OCI-LY3 (cell line): ENCODE measurements around the gene PATE2.

ENCODE experiments used
- H2AFZ ChIP-seq: fragments of 200-600, 300-600 bp; shearing (Covaris generic); 2 replicates; pipeline ENCODE4 v1.6.0; 2014; ENCODE audit warnings: antibody characterized with exemption, low read depth, low read length
- H3K27ac ChIP-seq: fragments of 200-600, 300-600 bp; sonication (generic); 2 replicates; pipeline ENCODE4 v1.5.1; 2014; ENCODE audit warnings: mild to moderate bottlenecking, low read length, moderate library complexity, mixed read lengths
- H3K27me3 ChIP-seq: fragments of 200-600, 300-600 bp; sonication (generic); 2 replicates; pipeline ENCODE4 v1.6.1; 2014; ENCODE audit warnings: low read depth, low read length, mixed read lengths
- H3K36me3 ChIP-seq: fragments of 200-600, 300-600 bp; sonication (generic); replicated peaks from 2 replicates; pipeline ENCODE3; 2014; ENCODE audit warnings: low read depth, low read length, mixed read lengths
- H3K4me1 ChIP-seq: fragments of 300-600, 200-600 bp; sonication (generic); 2 replicates; pipeline ENCODE4 v1.6.1; 2014; ENCODE audit warnings: low read length, mixed read lengths
- H3K4me2 ChIP-seq: fragments of 200-600, 300-600 bp; sonication (generic); 2 replicates; pipeline ENCODE4 v1.6.1; 2014; ENCODE audit warnings: low read length, mixed read lengths
- H3K4me3 ChIP-seq: fragments of 300-600, 200-600 bp; sonication (generic); 2 replicates; pipeline ENCODE4 v1.5.1; 2014; ENCODE audit warnings: antibody characterized with exemption, mild to moderate bottlenecking, low read length, moderate library complexity
- H3K79me2 ChIP-seq: fragments of 300-600, 200-600 bp; shearing (Covaris generic); 2 replicates; pipeline ENCODE4 v1.6.1; 2014; ENCODE audit warnings: mild to moderate bottlenecking, low read length, mixed read lengths
- H3K9ac ChIP-seq: fragments of 300-600, 200-600 bp; shearing (Covaris generic); 2 replicates; pipeline ENCODE4 v1.6.0; 2014; ENCODE audit warnings: mild to moderate bottlenecking, low read length, moderate library complexity
- H3K9me3 ChIP-seq: fragments of 200-600, 300-600 bp; shearing (Covaris generic); 2 replicates; pipeline ENCODE4 v1.6.1; 2014; ENCODE audit warnings: low read length, mixed read lengths; ENCODE audit not compliant: insufficient read depth
- H4K20me1 ChIP-seq: fragments of 200-600, 300-600 bp; sonication (generic); 2 replicates; pipeline ENCODE4 v1.6.1; 2016; ENCODE audit warnings: low read length, mixed read lengths; ENCODE audit not compliant: insufficient read depth
- EZH2phosphoT487 ChIP-seq: fragments of 200-600 bp; shearing (Covaris generic); IDR thresholded peaks from 2 replicates; pipeline ENCODE4 v1.6.1; 2018; ENCODE audit warnings: antibody characterized with exemption, mixed run types, low read depth
- TF ChIP-seq, protein P1 (sequence below): fragments of 200-600, 300-600 bp; sonication (generic); IDR thresholded peaks from 2 replicates; pipeline ENCODE4 v1.5.1; 2014; ENCODE audit warnings: antibody characterized with exemption, low read length, low read depth

PATE2 gene

DNA sequence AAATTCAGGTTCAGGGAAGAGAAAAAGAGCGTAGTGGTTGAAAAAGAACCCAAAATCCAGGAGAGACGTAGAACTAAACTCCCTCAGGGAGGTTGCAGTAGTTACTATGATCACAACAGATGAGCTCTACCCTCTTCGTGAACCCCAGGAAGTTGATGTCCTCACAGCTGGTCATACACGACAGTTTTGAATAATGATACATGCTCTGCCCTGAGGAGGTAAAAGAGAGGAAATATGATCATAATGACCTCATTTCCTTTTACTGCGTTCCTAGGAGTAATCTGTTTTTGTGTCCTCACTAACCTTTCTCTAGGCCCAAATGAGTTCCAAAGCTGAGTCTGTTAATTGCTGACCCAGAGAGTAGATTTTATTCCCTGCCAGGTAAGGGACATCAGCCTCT lies 1.3 kb downstream of the PATE2 start:
- Histone ChIP-seq H3K4me2 (no peak overlapping the region), H3K4me1 (no peaks in the 10 kb centered on the region), H3K27ac (no peak overlapping the region), H3K9me3 (no peaks in the 10 kb centered on the region), H3K79me2 (no peaks in the 10 kb centered on the region), H3K36me3 (no peaks in the 10 kb centered on the region), H4K20me1 (no peaks in the 10 kb centered on the region), H2AFZ (no peak overlapping the region), H3K9ac (no peak overlapping the region), H3K27me3 (no peaks in the 10 kb centered on the region), H3K4me3 (no peak overlapping the region)
- TF ChIP-seq, protein P1, sequence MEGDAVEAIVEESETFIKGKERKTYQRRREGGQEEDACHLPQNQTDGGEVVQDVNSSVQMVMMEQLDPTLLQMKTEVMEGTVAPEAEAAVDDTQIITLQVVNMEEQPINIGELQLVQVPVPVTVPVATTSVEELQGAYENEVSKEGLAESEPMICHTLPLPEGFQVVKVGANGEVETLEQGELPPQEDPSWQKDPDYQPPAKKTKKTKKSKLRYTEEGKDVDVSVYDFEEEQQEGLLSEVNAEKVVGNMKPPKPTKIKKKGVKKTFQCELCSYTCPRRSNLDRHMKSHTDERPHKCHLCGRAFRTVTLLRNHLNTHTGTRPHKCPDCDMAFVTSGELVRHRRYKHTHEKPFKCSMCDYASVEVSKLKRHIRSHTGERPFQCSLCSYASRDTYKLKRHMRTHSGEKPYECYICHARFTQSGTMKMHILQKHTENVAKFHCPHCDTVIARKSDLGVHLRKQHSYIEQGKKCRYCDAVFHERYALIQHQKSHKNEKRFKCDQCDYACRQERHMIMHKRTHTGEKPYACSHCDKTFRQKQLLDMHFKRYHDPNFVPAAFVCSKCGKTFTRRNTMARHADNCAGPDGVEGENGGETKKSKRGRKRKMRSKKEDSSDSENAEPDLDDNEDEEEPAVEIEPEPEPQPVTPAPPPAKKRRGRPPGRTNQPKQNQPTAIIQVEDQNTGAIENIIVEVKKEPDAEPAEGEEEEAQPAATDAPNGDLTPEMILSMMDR: no peak
- TF ChIP-seq EZH2phosphoT487: no peak

DNA sequence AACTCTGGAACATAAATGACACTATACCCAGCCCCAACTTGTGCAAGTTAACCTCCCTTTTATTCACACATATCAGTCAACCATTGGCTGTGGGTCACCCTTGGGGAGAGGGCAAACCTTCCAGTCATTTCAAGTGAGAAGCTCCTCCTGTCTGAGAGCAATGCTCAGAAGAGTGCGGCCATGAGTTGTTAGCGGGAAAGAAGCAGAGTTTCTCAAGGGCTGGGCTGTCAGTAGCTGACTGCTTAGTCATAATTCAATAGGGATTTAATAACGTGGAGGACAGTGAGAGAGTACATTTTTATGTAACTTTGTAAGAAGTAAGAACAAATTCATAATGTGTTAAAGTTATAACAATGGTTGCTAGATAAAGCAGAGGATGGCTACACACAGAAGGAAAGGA lies 5.1 kb downstream of the PATE2 start:
- Histone ChIP-seq H4K20me1 (no peaks in the 10 kb centered on the region), H3K27ac (no peak overlapping the region), H3K4me2 (no peak overlapping the region), H3K36me3 (no peaks in the 10 kb centered on the region), H3K4me1 (no peaks in the 10 kb centered on the region), H3K9me3 (no peaks in the 10 kb centered on the region), H3K9ac (no peak overlapping the region), H2AFZ (no peak overlapping the region), H3K79me2 (no peaks in the 10 kb centered on the region), H3K27me3 (peaks cover 5% of the 10 kb centered on the region; the same call in 1 of the 2 replicates), H3K4me3 (no peak overlapping the region)
- no peak for TF ChIP-seq EZH2phosphoT487
- TF ChIP-seq, protein P1: no peak

- Histone ChIP-seq H4K20me1 (no peaks in the 10 kb centered on the region), H3K27me3 (peaks cover 10% of the 10 kb centered on the region), H2AFZ (no peak overlapping the region), H3K36me3 (no peaks in the 10 kb centered on the region), H3K79me2 (no peaks in the 10 kb centered on the region), H3K9ac (no peak overlapping the region), H3K4me1 (no peaks in the 10 kb centered on the region), H3K27ac (no peak overlapping the region), H3K4me3 (no peak overlapping the region), H3K4me2 (no peak overlapping the region), H3K9me3 (no peaks in the 10 kb centered on the region)
- TF ChIP-seq, protein P1: no peak
- TF ChIP-seq EZH2phosphoT487: no peak
Measured at GRCh38 chr11:125772834-125773505, 5.7 kb downstream of the PATE2 start.

DNA sequence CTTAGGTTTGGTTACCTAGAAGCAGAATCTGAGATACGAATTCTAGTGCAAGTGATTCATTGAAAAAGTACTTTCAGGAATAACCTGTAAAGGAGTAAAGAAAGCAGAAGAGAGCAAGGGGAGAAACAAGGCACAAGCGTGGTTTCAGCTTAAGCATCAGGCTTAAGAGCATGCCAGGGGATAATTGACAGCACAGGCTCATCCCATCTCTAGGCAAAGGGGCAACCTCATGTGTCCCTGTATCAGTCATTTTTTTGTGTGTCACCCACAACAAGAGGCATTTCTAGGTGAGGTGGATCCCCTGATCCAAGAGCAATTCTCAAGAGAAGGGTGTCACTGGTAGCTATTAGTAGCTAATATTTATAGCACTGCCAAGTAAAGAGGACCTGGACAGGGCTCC lies 8.0 kb downstream of the PATE2 start:
- Histone ChIP-seq H3K27ac (no peak overlapping the region), H3K4me1 (no peaks in the 10 kb centered on the region), H3K36me3 (no peaks in the 10 kb centered on the region), H3K27me3 (peaks cover 22% of the 10 kb centered on the region), H3K9ac (no peak overlapping the region), H3K4me3 (no peak overlapping the region), H3K4me2 (no peak overlapping the region), H4K20me1 (no peaks in the 10 kb centered on the region), H2AFZ (no peak overlapping the region), H3K79me2 (no peaks in the 10 kb centered on the region), H3K9me3 (no peaks in the 10 kb centered on the region)
- TF ChIP-seq, protein P1: no peak
- no peak for TF ChIP-seq EZH2phosphoT487
